Measurements from ENCODE around the gene TNFRSF12A. TPM values are rescaled to one million over a fixed set of nuclear protein-coding genes. Genes with fewer than 3 reads are reported as not detected.

Gene TNFRSF12A
- total and polyA plus RNA-seq, 2 of the 13 experiments (the other 11 are each of a cell fraction or from before 2014, with no cell fraction given) = 61.9 to 66.0 TPM

DNA sequence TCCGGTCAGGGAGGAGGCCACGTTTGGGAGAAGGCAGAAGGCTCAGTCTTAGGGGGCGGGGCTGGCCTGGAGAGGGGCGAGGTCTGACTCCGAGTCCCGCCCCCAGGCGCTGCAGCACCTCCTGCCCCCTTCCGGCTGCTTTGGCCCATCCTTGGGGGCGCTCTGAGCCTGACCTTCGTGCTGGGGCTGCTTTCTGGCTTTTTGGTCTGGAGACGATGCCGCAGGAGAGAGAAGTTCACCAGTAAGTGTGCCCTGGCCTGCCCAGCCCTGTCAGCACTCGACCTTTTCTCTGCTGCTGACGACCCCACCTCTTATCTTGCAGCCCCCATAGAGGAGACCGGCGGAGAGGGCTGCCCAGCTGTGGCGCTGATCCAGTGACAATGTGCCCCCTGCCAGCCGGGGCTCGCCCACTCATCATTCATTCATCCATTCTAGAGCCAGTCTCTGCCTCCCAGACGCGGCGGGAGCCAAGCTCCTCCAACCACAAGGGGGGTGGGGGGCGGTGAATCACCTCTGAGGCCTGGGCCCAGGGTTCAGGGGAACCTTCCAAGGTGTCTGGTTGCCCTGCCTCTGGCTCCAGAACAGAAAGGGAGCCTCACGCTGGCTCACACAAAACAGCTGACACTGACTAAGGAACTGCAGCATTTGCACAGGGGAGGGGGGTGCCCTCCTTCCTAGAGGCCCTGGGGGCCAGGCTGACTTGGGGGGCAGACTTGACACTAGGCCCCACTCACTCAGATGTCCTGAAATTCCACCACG is 1.5 kb downstream of the TNFRSF12A start:
- peak overlapping the region; percentile 85 for H3K4me2 ChIP-seq (ENCODE audit: low read depth, low read length)
- peaks cover 5% of the 10 kb centered on the region for H3K79me2 ChIP-seq (ENCODE audit: insufficient read depth, low read length)
- intact Hi-C loops (cut with micrococcal nuclease; ENCODE audit: unreplicated experiment) (no loop called here), in situ Hi-C loops (cut with HindIII; ENCODE audit: extremely low pct_ligation_motif_present, low pct_unique_long_range_greater_than_20kb) (no loop called here)
- peaks cover 61% of the 10 kb centered on the region for H3K4me1 ChIP-seq (ENCODE audit: insufficient read depth, low read length)
- DNase-seq (ENCODE audit: low spot score) (peak; percentile 68), FAIRE-seq (no peak), ATAC-seq (peak; percentile 23)
- WGBS (ENCODE audit: low lambda C conversion rate) = 3% methylated on average over 5 of the region's 25 CpGs
- H3K36me3 ChIP-seq (replicated peaks in 1 of 2; ENCODE audit: control insufficient read depth in 1 of 2, insufficient read depth in 2 of 2, low read length in 2 of 2) = peaks cover 9 to 14% of the 10 kb centered on the region in 2 experiments; a peak in 4 of 5 replicates
- H3K27me3 ChIP-seq (ENCODE audit: control insufficient read depth in 1 of 2, insufficient read depth in 2 of 2, low read length in 2 of 2) = no peaks in the 10 kb centered on the region; a peak in 2 of 5 replicates
- H3K9ac ChIP-seq (ENCODE audit: insufficient read depth, low read depth, low read length) = peak overlapping the region; percentile 99
- peak overlapping the region; percentile 65 to 93 (median 76) for H3K4me3 ChIP-seq (replicated peaks in 1 of 3; ENCODE audit: insufficient read depth in 1 of 3, low read depth in 2 of 3, low read length in 3 of 3)
- no peaks in the 10 kb centered on the region for H3K9me3 ChIP-seq (ENCODE audit: low read length)
- POLR2A ChIA-PET = interaction anchor here (0.7 to 18.8 kb wide), 21 partner anchors 10 to 866 kb away, joined by 3 to 750 read pairs (median 5); partner anchors contain the start of genes CLDN9, FLYWCH2, IL32 and KREMEN2
- peak overlapping the region; percentile 93 for H3K27ac ChIP-seq (ENCODE audit: extremely low read length, insufficient read depth, low read length)
- peaks cover 31% of the 10 kb centered on the region; the same call in 1 of the 2 replicates for H4K20me1 ChIP-seq (ENCODE audit: insufficient read depth, low read length)
- CTCF ChIA-PET (ENCODE audit: low intra/inter-chr PET ratio, low total read pairs) = interaction anchor here (0.9 kb wide), 1 partner anchor 18 kb away, joined by 4 read pairs; no protein-coding TSS in a partner anchor
- H2AFZ ChIP-seq (ENCODE audit: low read length) = no peak overlapping the region
- BruUV-seq (replicated peaks) = TSS peak; percentile 59
- peak; percentile 73 for TF ChIP-seq AGO2 (optimal IDR thresholded peaks at IDR 0.05; ENCODE audit: low read depth, low read length)
- 0 out of 2 replicates have a peak, but pooled peaks have one; percentile 24 for TF ChIP-seq SIN3A (IDR thresholded peaks at IDR 0.05; ENCODE audit: borderline replicate concordance, low read depth, low read length)
- 0 out of 2 replicates have a peak, but pooled peaks have one; percentile 44 for TF ChIP-seq CCDC6 (CRISPR knock-in tag; IDR thresholded peaks at IDR 0.05)
- TF ChIP-seq, protein P1, sequence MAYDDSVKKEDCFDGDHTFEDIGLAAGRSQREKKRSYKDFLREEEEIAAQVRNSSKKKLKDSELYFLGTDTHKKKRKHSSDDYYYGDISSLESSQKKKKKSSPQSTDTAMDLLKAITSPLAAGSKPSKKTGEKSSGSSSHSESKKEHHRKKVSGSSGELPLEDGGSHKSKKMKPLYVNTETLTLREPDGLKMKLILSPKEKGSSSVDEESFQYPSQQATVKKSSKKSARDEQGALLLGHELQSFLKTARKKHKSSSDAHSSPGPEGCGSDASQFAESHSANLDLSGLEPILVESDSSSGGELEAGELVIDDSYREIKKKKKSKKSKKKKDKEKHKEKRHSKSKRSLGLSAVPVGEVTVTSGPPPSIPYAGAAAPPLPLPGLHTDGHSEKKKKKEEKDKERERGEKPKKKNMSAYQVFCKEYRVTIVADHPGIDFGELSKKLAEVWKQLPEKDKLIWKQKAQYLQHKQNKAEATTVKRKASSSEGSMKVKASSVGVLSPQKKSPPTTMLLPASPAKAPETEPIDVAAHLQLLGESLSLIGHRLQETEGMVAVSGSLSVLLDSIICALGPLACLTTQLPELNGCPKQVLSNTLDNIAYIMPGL (CRISPR knock-in tag; IDR thresholded peaks at IDR 0.05; ENCODE audit: borderline replicate concordance in 1 of 2, low read depth in 1 of 2) = peak in 1 of 2 experiments; percentile 45; a peak in 1 of 4 replicates
- TF ChIP-seq U2AF1 (optimal IDR thresholded peaks at IDR 0.05; ENCODE audit: low read depth, low read length) = peak; percentile 73
- TF ChIP-seq, protein P2, sequence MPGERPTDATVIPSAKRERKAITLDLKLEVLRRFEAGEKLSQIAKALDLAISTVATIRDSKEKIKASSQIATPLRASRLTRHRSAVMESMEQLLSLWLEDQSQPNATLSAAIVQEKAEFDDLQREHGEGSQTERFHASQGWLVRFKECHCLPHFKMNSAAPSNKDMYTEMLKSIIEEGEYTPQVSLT (CRISPR knock-in tag; IDR thresholded peaks at IDR 0.05; ENCODE audit: borderline replicate concordance, low read depth) = 0 out of 2 replicates have a peak, but pooled peaks have one; percentile 70
- TF ChIP-seq SNAI1 (CRISPR knock-in tag; IDR thresholded peaks at IDR 0.05; ENCODE audit: borderline replicate concordance) = 0 out of 2 replicates have a peak, but pooled peaks have one; percentile 22
- TF ChIP-seq ZNF572 (CRISPR knock-in tag; IDR thresholded peaks at IDR 0.05) = 0 out of 2 replicates have a peak, but pooled peaks have one; percentile 26
- TF ChIP-seq, protein P3, sequence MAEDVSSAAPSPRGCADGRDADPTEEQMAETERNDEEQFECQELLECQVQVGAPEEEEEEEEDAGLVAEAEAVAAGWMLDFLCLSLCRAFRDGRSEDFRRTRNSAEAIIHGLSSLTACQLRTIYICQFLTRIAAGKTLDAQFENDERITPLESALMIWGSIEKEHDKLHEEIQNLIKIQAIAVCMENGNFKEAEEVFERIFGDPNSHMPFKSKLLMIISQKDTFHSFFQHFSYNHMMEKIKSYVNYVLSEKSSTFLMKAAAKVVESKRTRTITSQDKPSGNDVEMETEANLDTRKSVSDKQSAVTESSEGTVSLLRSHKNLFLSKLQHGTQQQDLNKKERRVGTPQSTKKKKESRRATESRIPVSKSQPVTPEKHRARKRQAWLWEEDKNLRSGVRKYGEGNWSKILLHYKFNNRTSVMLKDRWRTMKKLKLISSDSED (CRISPR knock-in tag; IDR thresholded peaks at IDR 0.05) = 0 out of 2 replicates have a peak, but pooled peaks have one; percentile 30
- TF ChIP-seq NFATC3 (CRISPR knock-in tag; IDR thresholded peaks at IDR 0.05) = no peak
- TF ChIP-seq, protein P4, sequence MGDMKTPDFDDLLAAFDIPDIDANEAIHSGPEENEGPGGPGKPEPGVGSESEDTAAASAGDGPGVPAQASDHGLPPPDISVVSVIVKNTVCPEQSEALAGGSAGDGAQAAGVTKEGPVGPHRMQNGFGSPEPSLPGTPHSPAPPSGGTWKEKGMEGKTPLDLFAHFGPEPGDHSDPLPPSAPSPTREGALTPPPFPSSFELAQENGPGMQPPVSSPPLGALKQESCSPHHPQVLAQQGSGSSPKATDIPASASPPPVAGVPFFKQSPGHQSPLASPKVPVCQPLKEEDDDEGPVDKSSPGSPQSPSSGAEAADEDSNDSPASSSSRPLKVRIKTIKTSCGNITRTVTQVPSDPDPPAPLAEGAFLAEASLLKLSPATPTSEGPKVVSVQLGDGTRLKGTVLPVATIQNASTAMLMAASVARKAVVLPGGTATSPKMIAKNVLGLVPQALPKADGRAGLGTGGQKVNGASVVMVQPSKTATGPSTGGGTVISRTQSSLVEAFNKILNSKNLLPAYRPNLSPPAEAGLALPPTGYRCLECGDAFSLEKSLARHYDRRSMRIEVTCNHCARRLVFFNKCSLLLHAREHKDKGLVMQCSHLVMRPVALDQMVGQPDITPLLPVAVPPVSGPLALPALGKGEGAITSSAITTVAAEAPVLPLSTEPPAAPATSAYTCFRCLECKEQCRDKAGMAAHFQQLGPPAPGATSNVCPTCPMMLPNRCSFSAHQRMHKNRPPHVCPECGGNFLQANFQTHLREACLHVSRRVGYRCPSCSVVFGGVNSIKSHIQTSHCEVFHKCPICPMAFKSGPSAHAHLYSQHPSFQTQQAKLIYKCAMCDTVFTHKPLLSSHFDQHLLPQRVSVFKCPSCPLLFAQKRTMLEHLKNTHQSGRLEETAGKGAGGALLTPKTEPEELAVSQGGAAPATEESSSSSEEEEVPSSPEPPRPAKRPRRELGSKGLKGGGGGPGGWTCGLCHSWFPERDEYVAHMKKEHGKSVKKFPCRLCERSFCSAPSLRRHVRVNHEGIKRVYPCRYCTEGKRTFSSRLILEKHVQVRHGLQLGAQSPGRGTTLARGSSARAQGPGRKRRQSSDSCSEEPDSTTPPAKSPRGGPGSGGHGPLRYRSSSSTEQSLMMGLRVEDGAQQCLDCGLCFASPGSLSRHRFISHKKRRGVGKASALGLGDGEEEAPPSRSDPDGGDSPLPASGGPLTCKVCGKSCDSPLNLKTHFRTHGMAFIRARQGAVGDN (CRISPR knock-in tag; IDR thresholded peaks at IDR 0.05) = peak; percentile 43
- peak; percentile 8; the same call in 1 of the 2 replicates for TF ChIP-seq SALL1 (CRISPR knock-in tag; IDR thresholded peaks at IDR 0.05)

Data from HepG2 (cell line).